HCT116 (cell line): Measurements from ENCODE around the gene UBE2H. TPM values are rescaled to one million over a fixed set of nuclear protein-coding genes. Genes with fewer than 3 reads are reported as not detected.

ENCODE experiments used
- ATAC-seq: fragments of 200-7000 bp; cut with Tn5 transposase; 2 replicates; pipeline ENCODE4 v1.9.1; 2020; ENCODE audit warnings: mild to moderate bottlenecking, moderate library complexity
- BruUV-seq: library from RNA; stranded (reverse); fragments of 400-500 nt; replicated peaks from 2 replicates; lab custom pipeline; 2021; lab: Mats Ljungman, UMichigan
- CTCF ChIA-PET: fragments of 300-600 bp; sonication (Branson Sonifier 250); formaldehyde crosslinking; loops from one replicate; lab custom pipeline; 2021; ENCODE audit warnings: antibody characterized with exemption; lab: Charles Lee
- POLR2A ChIA-PET: fragments of 300-600, 350-600 bp; sonication (Branson Sonifier 250); formaldehyde crosslinking; loops from one replicate; lab custom pipeline; 2021; ENCODE audit warnings: antibody characterized with exemption; lab: Charles Lee
- RAD21 ChIA-PET, 2 experiments: fragments of 300-600 bp; sonication (Branson Sonifier 250); formaldehyde crosslinking; loops; one replicate each; lab custom pipeline; 2023; ENCODE audit warnings: low total read pairs in 2 of 2; ENCODE audit not compliant: uncharacterized antibody in 2 of 2, unreplicated experiment in 2 of 2, low non-redundant PET in 1 of 2; lab: Charles Lee
- DNase-seq: peaks from one replicate; pipeline ENCODE4 v3.0.0-alpha.2; 2010; ENCODE audit warnings: low read depth, low spot score
- H2AFZ ChIP-seq: fragments of 200-600 bp; shearing (Covaris generic), sonication (generic); 2 replicates; pipeline ENCODE4 v1.6.1; 2017; ENCODE audit warnings: low read depth, mixed run types, mixed read lengths, antibody characterized with exemption, low read length; ENCODE audit not compliant: poor library complexity, severe bottlenecking
- H3K27ac ChIP-seq: 2 replicates; pipeline ENCODE4 v1.5.1; 2012; ENCODE audit warnings: low read depth, low read length
- H3K27me3 ChIP-seq: fragments of 200-600 bp; sonication (generic); 2 replicates; pipeline ENCODE4 v1.6.1; 2016; ENCODE audit warnings: mixed run types, low read length, mixed read lengths; ENCODE audit not compliant: insufficient read depth
- H3K36me3 ChIP-seq, 2 experiments: fragments of 200-500 bp in 1 of 2; fragments of 200-600 bp in 1 of 2; sonication (Bioruptor generic) in 1 of 2; sonication (generic) in 1 of 2; 2 replicates each; pipeline versions ENCODE4 v1.5.1 to v1.6.1; 2014 to 2016; ENCODE audit warnings: low read length in 2 of 2, inconsistent platforms in 1 of 2, mixed read lengths in 1 of 2, mixed run types in 1 of 2; ENCODE audit not compliant: insufficient read depth in 2 of 2, control insufficient read depth in 1 of 2
- H3K4me1 ChIP-seq, 2 experiments: fragments of 200-600 bp in 1 of 2; sonication (generic) in 1 of 2; 2 replicates each; pipeline versions ENCODE4 v1.5.1 to v1.6.1; 2012 to 2017; ENCODE audit warnings: low read length in 2 of 2, inconsistent platforms in 1 of 2, mild to moderate bottlenecking in 1 of 2, mixed read lengths in 1 of 2, mixed run types in 1 of 2, moderate library complexity in 1 of 2; ENCODE audit not compliant: insufficient read depth in 2 of 2, control insufficient read depth in 1 of 2
- H3K4me2 ChIP-seq: fragments of 200-600 bp; sonication (generic); 2 replicates; pipeline ENCODE4 v1.6.1; 2017; ENCODE audit warnings: mixed run types, low read length, mixed read lengths
- H3K4me3 ChIP-seq, 2 experiments: fragments of 200-600 bp in 1 of 2; sonication (generic) in 1 of 2; replicated peaks in 1 of 2; 2 replicates each; pipeline ENCODE4 v1.5.1; 2011 to 2016; ENCODE audit warnings: low read length in 2 of 2, control low read depth in 1 of 2, low read depth in 1 of 2, mild to moderate bottlenecking in 1 of 2, mixed read lengths in 1 of 2, mixed run types in 1 of 2
- H3K79me2 ChIP-seq: fragments of 200-600 bp; sonication (generic); 2 replicates; pipeline ENCODE4 v1.6.1; 2017; ENCODE audit warnings: mild to moderate bottlenecking, mixed run types, low read length, moderate library complexity, mixed read lengths; ENCODE audit not compliant: insufficient read depth
- H3K9ac ChIP-seq: fragments of 200-600 bp; sonication (generic); 2 replicates; pipeline ENCODE4 v1.6.1; 2016; ENCODE audit warnings: low read length, mixed read lengths
- H3K9me2 ChIP-seq: fragments of 200-600 bp; sonication (generic), shearing (Covaris generic); 2 replicates; pipeline ENCODE4 v1.6.1; 2017; ENCODE audit warnings: mixed run types, mild to moderate bottlenecking, moderate library complexity; ENCODE audit not compliant: insufficient read depth
- H3K9me3 ChIP-seq, 2 experiments: fragments of 200-500 bp in 1 of 2; fragments of 200-600 bp in 1 of 2; sonication (Bioruptor generic) in 1 of 2; sonication (generic) in 1 of 2; 2 replicates each; pipeline ENCODE4 v1.6.1; 2014 to 2017; ENCODE audit warnings: low read length in 2 of 2, mixed read lengths in 2 of 2, inconsistent platforms in 1 of 2, low read depth in 1 of 2, mild to moderate bottlenecking in 1 of 2, mixed run types in 1 of 2, moderate library complexity in 1 of 2; ENCODE audit not compliant: control insufficient read depth in 1 of 2, insufficient read depth in 1 of 2
- H4K20me1 ChIP-seq: fragments of 200-600 bp; sonication (generic), shearing (Covaris generic); 2 replicates; pipeline ENCODE4 v1.6.1; 2017; ENCODE audit warnings: mixed run types, mild to moderate bottlenecking, moderate library complexity; ENCODE audit not compliant: insufficient read depth
- CBX3 ChIP-seq: IDR thresholded peaks from 2 replicates; pipeline ENCODE4 v1.6.1; 2012; ENCODE audit warnings: low read depth
- CEBPB ChIP-seq: IDR thresholded peaks from 2 replicates; pipeline ENCODE4 v1.6.1; 2012; ENCODE audit warnings: low read depth
- EGR1 ChIP-seq: IDR thresholded peaks from 2 replicates; pipeline ENCODE4 v1.6.1; 2012; ENCODE audit warnings: low read depth
- ELF1 ChIP-seq: IDR thresholded peaks from 2 replicates; pipeline ENCODE4 v1.6.1; 2012; ENCODE audit warnings: low read depth, borderline replicate concordance
- EZH2 ChIP-seq: fragments of 200-600 bp; sonication (generic); IDR thresholded peaks from 2 replicates; pipeline ENCODE4 v1.6.1; 2017; ENCODE audit warnings: antibody characterized with exemption, mixed run types
- FOSL1 ChIP-seq: IDR thresholded peaks from 2 replicates; pipeline ENCODE4 v1.6.1; 2012; ENCODE audit warnings: low read depth
- JUND ChIP-seq: IDR thresholded peaks from 2 replicates; pipeline ENCODE4 v1.6.1; 2012
- POLR2A ChIP-seq: IDR thresholded peaks from 2 replicates; pipeline ENCODE4 v1.7.0; 2011; ENCODE audit warnings: borderline replicate concordance; ENCODE audit not compliant: insufficient read depth, insufficient read length; ENCODE audit errors: extremely low read depth
- POLR2AphosphoS5 ChIP-seq: IDR thresholded peaks from 2 replicates; pipeline ENCODE4 v1.6.1; 2011; ENCODE audit warnings: mild to moderate bottlenecking, low read depth, low read length, moderate library complexity
- SIN3A ChIP-seq: IDR thresholded peaks from 2 replicates; pipeline ENCODE4 v1.6.1; 2012; ENCODE audit warnings: low read depth
- SRF ChIP-seq: IDR thresholded peaks from 2 replicates; pipeline ENCODE4 v1.6.1; 2012; ENCODE audit warnings: low read depth
- TCF7L2 ChIP-seq: IDR thresholded peaks from 2 replicates; pipeline ENCODE4 v1.7.0; 2011; ENCODE audit warnings: borderline replicate concordance, inconsistent platforms; ENCODE audit not compliant: insufficient read depth, insufficient read length; ENCODE audit errors: extremely low read depth
- YY1 ChIP-seq: IDR thresholded peaks from 2 replicates; pipeline ENCODE4 v1.6.1; 2011; ENCODE audit warnings: low read length, low read depth, moderate library complexity, mild to moderate bottlenecking; ENCODE audit not compliant: insufficient replicate concordance; ENCODE audit errors: extremely low read depth
- ZFX ChIP-seq: fragments of 450-650 bp; IDR thresholded peaks from 2 replicates; pipeline ENCODE4 v1.6.1; 2017
- ZNF274 ChIP-seq: fragments of 200-500 bp; sonication (Bioruptor generic); IDR thresholded peaks from 2 replicates; pipeline ENCODE4 v1.6.1; 2014; ENCODE audit warnings: mild to moderate bottlenecking, low read depth, low read length, inconsistent platforms
- intact Hi-C: fragments of 100-400 bp; cut with micrococcal nuclease; formaldehyde crosslinking; loops from 2 replicates; pipeline ENCODE4 v1.10.0; 2022
- total RNA-seq: library from RNA; stranded (reverse); gene quantifications from one replicate; pipeline ENCODE4 v1.2.1, GENCODE V29; 2021; ENCODE audit not compliant: unreplicated experiment
- TF ChIP-seq, protein P1 (sequence below): IDR thresholded peaks from 2 replicates; pipeline ENCODE4 v1.6.1; 2011; ENCODE audit warnings: mild to moderate bottlenecking, low read length, moderate library complexity; ENCODE audit not compliant: insufficient replicate concordance; ENCODE audit errors: extremely low read depth
- TF ChIP-seq, protein P2 (sequence below): IDR thresholded peaks from 2 replicates; pipeline ENCODE4 v1.6.1; 2012
- TF ChIP-seq, protein P3 (sequence below): IDR thresholded peaks from 2 replicates; pipeline ENCODE4 v1.6.1; 2012; ENCODE audit warnings: low read depth
- TF ChIP-seq, protein P4 (sequence below), 3 experiments: fragments of 200-600 bp in 1 of 3; sonication (generic) in 1 of 3; IDR thresholded peaks in 2 of 3; conservative IDR thresholded peaks in 1 of 3; 2 replicates each; pipeline ENCODE4 v1.5.1; 2012 to 2017; ENCODE audit warnings: low read depth in 2 of 3, low read length in 2 of 3, antibody characterized with exemption in 1 of 3, borderline replicate concordance in 1 of 3, control low read depth in 1 of 3, mild to moderate bottlenecking in 1 of 3, mixed read lengths in 1 of 3, mixed run types in 1 of 3, moderate library complexity in 1 of 3; ENCODE audit not compliant: insufficient read depth in 1 of 3
- TF ChIP-seq, protein P5 (sequence below): IDR thresholded peaks from 2 replicates; pipeline ENCODE4 v1.6.1; 2012

The UBE2H gene
- total RNA-seq, 1 experiment from 2014 or later = 117 TPM

DNA sequence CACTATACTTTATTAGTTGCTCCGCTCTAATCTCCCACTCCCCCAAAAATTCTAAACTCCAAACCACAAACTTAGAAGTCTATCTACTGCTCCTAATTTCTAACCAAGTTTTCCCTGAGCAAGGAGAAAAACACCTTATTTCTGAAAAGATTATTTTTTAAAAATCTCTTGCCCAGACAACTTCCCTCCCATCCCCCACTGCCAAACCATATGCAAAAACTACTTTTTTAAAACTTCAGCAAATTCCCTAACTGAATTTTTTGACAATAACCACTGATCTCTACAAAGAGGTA lies 1.9 kb downstream of the UBE2H start:
- TF ChIP-seq, protein P1, sequence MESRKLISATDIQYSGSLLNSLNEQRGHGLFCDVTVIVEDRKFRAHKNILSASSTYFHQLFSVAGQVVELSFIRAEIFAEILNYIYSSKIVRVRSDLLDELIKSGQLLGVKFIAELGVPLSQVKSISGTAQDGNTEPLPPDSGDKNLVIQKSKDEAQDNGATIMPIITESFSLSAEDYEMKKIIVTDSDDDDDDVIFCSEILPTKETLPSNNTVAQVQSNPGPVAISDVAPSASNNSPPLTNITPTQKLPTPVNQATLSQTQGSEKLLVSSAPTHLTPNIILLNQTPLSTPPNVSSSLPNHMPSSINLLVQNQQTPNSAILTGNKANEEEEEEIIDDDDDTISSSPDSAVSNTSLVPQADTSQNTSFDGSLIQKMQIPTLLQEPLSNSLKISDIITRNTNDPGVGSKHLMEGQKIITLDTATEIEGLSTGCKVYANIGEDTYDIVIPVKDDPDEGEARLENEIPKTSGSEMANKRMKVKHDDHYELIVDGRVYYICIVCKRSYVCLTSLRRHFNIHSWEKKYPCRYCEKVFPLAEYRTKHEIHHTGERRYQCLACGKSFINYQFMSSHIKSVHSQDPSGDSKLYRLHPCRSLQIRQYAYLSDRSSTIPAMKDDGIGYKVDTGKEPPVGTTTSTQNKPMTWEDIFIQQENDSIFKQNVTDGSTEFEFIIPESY = no peak
- TF ChIP-seq CBX3 = no peak
- no peak for TF ChIP-seq EGR1
- TF ChIP-seq CEBPB = no peak
- no peak for TF ChIP-seq ELF1
- TF ChIP-seq FOSL1 = no peak
- TF ChIP-seq, protein P2, sequence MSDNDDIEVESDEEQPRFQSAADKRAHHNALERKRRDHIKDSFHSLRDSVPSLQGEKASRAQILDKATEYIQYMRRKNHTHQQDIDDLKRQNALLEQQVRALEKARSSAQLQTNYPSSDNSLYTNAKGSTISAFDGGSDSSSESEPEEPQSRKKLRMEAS = no peak
- TF ChIP-seq TCF7L2 = no peak
- no peak for TF ChIP-seq EZH2
- no peak for TF ChIP-seq POLR2AphosphoS5
- no peak for TF ChIP-seq SIN3A
- TF ChIP-seq YY1 = no peak
- TF ChIP-seq, protein P3, sequence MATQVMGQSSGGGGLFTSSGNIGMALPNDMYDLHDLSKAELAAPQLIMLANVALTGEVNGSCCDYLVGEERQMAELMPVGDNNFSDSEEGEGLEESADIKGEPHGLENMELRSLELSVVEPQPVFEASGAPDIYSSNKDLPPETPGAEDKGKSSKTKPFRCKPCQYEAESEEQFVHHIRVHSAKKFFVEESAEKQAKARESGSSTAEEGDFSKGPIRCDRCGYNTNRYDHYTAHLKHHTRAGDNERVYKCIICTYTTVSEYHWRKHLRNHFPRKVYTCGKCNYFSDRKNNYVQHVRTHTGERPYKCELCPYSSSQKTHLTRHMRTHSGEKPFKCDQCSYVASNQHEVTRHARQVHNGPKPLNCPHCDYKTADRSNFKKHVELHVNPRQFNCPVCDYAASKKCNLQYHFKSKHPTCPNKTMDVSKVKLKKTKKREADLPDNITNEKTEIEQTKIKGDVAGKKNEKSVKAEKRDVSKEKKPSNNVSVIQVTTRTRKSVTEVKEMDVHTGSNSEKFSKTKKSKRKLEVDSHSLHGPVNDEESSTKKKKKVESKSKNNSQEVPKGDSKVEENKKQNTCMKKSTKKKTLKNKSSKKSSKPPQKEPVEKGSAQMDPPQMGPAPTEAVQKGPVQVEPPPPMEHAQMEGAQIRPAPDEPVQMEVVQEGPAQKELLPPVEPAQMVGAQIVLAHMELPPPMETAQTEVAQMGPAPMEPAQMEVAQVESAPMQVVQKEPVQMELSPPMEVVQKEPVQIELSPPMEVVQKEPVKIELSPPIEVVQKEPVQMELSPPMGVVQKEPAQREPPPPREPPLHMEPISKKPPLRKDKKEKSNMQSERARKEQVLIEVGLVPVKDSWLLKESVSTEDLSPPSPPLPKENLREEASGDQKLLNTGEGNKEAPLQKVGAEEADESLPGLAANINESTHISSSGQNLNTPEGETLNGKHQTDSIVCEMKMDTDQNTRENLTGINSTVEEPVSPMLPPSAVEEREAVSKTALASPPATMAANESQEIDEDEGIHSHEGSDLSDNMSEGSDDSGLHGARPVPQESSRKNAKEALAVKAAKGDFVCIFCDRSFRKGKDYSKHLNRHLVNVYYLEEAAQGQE = no peak
- TF ChIP-seq POLR2A = no peak
- TF ChIP-seq ZFX = no peak
- no peak for TF ChIP-seq SRF
- TF ChIP-seq, protein P4, sequence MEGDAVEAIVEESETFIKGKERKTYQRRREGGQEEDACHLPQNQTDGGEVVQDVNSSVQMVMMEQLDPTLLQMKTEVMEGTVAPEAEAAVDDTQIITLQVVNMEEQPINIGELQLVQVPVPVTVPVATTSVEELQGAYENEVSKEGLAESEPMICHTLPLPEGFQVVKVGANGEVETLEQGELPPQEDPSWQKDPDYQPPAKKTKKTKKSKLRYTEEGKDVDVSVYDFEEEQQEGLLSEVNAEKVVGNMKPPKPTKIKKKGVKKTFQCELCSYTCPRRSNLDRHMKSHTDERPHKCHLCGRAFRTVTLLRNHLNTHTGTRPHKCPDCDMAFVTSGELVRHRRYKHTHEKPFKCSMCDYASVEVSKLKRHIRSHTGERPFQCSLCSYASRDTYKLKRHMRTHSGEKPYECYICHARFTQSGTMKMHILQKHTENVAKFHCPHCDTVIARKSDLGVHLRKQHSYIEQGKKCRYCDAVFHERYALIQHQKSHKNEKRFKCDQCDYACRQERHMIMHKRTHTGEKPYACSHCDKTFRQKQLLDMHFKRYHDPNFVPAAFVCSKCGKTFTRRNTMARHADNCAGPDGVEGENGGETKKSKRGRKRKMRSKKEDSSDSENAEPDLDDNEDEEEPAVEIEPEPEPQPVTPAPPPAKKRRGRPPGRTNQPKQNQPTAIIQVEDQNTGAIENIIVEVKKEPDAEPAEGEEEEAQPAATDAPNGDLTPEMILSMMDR (IDR thresholded peaks at IDR 0.05 in 2 of 3, conservative IDR thresholded peaks at IDR 0.05 in 1 of 3; ENCODE audit: borderline replicate concordance in 1 of 3, insufficient read depth in 1 of 3, low read depth in 2 of 3, low read length in 2 of 3) = no peak
- TF ChIP-seq, protein P5, sequence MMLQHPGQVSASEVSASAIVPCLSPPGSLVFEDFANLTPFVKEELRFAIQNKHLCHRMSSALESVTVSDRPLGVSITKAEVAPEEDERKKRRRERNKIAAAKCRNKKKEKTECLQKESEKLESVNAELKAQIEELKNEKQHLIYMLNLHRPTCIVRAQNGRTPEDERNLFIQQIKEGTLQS = no peak
- no peak for TF ChIP-seq JUND
- TF ChIP-seq ZNF274 = no peak
- TF ChIP-seq, all 23 proteins: peak for 0
- ChIA-PET RAD21 (interaction anchor here in 1 of 2 experiments (1.1 kb wide), 1 partner anchor 58 kb away, joined by 7 read pairs; no protein-coding TSS in a partner anchor), CTCF (interaction anchor here (1.7 kb wide), 1 partner anchor 59 kb away, joined by 4 read pairs; no protein-coding TSS in a partner anchor), POLR2A (interaction anchor here (1.0 to 2.4 kb wide), 2 partner anchors 58 to 121 kb away, joined by 3 to 9 read pairs; no protein-coding TSS in a partner anchor)
- Histone ChIP-seq H3K9me2 (no peaks in the 10 kb centered on the region), H4K20me1 (peaks cover 8% of the 10 kb centered on the region; the same call in 1 of the 2 replicates), H3K27me3 (no peaks in the 10 kb centered on the region), H3K4me3 (peak overlapping the region; percentile 77 to 87), H3K27ac (peak overlapping the region; percentile 81), H3K4me1 (peaks cover 46 to 56% of the 10 kb centered on the region in 2 experiments), H3K9ac (peak overlapping the region; percentile 89), H3K4me2 (peak overlapping the region; percentile 88), H2AFZ (no peak overlapping the region), H3K9me3 (no peaks in the 10 kb centered on the region), H3K79me2 (peaks cover 69% of the 10 kb centered on the region), H3K36me3 (peaks cover 3% of the 10 kb centered on the region in 2 experiments; a peak in 2 of 4 replicates)
- ATAC-seq = no peak
- DNase-seq = no peak
- intact Hi-C loops = loop anchor here (5.0 kb wide), 1 partner anchor 291 kb away; no protein-coding TSS in a partner anchor
- no TSS peak for BruUV-seq
